ENCODE data around the gene RNF212B. TPM values are rescaled to one million over a fixed set of nuclear protein-coding genes. Genes with fewer than 3 reads are reported as not detected.
"Not testable (repeated sequence)": the region's sequence is repeated elsewhere in the genome, so short reads cannot be mapped to it uniquely, and the experiment has no call there.

RNF212B gene, protein sequence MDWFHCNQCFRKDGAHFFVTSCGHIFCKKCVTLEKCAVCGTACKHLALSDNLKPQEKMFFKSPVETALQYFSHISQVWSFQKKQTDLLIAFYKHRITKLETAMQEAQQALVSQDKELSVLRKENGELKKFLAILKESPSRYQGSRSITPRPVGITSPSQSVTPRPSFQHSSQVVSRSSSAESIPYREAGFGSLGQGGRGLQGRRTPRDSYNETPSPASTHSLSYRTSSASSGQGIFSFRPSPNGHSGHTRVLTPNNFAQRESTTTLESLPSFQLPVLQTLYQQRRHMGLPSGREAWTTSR
- total RNA-seq: not detected

DNA sequence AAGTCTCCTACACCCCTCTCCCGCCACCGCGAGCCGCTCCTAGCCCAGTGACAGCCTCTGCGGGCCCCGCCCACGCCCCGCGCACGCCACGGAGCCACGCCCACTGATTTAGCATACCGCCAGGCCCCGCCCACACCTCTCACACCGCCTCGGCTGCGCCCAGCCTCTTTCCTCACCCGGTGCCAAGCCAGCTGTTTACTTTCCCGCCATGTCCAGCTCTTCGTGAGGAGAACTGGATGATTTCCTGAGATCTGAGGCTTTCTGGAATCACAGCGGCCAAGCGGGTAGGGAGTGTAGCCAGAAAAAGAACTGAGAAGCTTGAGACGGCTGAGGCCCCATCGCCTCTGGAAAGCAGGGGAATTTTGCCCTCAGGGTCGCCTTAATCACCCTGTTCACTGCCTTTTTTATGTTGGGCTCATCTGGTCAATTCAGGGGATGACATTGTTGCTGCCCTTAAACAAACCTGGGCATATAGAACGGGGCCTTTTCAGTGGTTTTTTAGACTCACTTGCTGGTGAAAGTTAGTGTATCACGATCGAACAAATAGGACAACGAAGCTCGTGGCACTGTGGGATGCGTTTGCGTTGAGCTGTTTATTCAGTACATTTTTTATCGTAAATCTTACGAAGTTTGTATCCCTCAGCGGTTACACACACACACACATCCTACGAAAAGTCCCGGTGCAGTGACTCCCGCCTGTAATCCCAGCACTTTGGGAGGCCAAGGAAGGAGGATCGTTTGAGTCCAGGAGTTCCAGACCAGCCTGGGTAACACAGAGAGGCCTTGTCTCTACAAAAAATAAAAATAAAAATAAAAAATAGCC is at the start of gene RNF212B:
Gene RNF212B (plus strand): TSS at position 165 of the 823 bp plus-strand sequence. CDS start 2,410 bp downstream, outside the sequence.
- Mint-ChIP-seq H3K9me3 (no peaks in the 10 kb centered on the region), H3K36me3 (ENCODE audit: low read depth) (no peaks in the 10 kb centered on the region), H3K4me3 (peak within 1 kb of the TSS; percentile 4), H3K4me1 (peaks cover 6% of the 10 kb centered on the region), H3K27ac (no peak within 1 kb of the TSS), H3K27me3 (peaks cover 26% of the 10 kb centered on the region)
- CTCF ChIA-PET: interaction anchor here (0.6 kb wide), 1 partner anchor 31 kb away, joined by 3 read pairs; no protein-coding TSS in a partner anchor
- POLR2A ChIA-PET: no interaction called here
- DNase-seq: peak; percentile 86

DNA sequence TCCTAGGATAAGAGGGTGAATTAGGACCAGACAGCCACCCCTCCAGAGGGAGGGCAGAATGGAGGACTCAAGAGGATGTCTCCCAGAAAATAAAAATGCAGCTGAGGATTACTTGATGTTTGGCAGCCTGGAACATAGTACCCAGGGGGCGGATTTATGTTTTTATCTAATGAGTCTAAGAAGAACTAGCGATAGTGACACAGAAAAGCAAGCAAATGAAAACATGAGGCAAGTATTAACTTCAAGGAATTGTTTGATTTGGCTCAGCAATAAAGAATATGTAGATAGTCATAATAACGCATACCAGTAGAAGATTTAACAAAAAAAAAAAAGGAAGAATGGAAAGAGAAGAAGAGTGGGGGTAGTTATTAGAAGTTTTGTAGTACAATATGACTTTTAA is 44.3 kb upstream of the RNF212B start:
- ChIA-PET CTCF (interaction anchor here (0.7 kb wide), 1 partner anchor 127 kb away, joined by 4 read pairs; no protein-coding TSS in a partner anchor), POLR2A (no interaction called here)
- H3K27ac Mint-ChIP-seq: no peak overlapping the region
- peaks cover 10% of the 10 kb centered on the region for H3K27me3 Mint-ChIP-seq
- no peaks in the 10 kb centered on the region for H3K4me1 Mint-ChIP-seq
- no peaks in the 10 kb centered on the region for H3K36me3 Mint-ChIP-seq (ENCODE audit: low read depth)
- no peaks in the 10 kb centered on the region for H3K9me3 Mint-ChIP-seq
- DNase-seq: no peak
- H3K4me3 Mint-ChIP-seq: no peak overlapping the region

DNA sequence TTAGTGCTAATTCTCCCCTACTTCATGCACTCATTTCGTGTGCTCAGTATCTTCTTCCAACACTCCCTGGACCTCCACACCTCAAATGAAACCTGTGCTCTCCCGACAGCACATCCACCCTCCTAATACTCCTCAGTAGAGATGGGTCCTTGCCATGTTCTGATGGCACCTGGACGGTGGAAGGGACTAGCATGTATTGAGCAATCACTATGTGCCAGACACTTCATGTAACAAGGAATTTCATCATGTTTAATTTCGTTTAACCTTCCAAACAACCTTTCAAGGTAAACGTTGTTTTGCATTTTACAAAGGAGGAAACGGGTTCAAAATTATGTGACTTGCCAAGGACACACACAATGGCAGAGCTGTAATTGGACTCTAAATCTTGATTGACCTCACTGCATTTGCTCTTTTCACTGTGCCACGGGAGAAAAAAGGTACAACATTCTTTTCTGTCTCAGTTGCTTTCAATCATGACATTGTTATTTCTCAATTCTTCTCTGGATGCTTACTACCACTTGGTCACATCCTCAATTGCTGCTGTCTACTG is 42.1 kb upstream of the RNF212B start:
- ChIA-PET CTCF (no interaction called here), POLR2A (no interaction called here)
- no peaks in the 10 kb centered on the region for H3K4me1 Mint-ChIP-seq
- H3K27me3 Mint-ChIP-seq: peaks cover 7% of the 10 kb centered on the region
- no peaks in the 10 kb centered on the region for H3K36me3 Mint-ChIP-seq (ENCODE audit: low read depth)
- H3K9me3 Mint-ChIP-seq: no peaks in the 10 kb centered on the region
- H3K27ac Mint-ChIP-seq: no peak overlapping the region
- no peak for DNase-seq
- H3K4me3 Mint-ChIP-seq: no peak overlapping the region

DNA sequence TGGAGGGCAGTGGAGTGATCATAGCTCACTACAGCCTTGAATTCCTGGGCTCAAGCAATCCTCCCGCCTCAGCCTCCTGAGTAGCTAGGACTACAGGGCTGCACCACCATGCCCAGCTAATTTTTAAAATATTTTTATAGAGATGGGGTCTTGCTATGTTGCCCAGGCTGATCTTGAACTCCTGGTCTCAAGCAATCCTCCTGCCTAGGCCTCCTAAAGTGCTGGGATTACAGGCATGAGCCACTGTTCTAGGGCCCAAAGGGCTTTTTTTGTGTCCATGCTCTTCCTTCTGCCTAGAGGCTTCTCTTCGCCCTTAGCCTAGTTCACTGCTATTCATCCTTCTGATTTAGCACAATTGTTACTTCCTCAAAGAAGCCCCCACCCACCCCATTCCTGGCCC is 41.2 kb upstream of the RNF212B start:
- H3K4me3 Mint-ChIP-seq; H3K9me3 Mint-ChIP-seq; DNase-seq; POLR2A ChIA-PET; CTCF ChIA-PET; H3K27me3 Mint-ChIP-seq; H3K4me1 Mint-ChIP-seq; H3K27ac Mint-ChIP-seq; H3K36me3 Mint-ChIP-seq (ENCODE audit: low read depth): not testable (repeated sequence)

DNA sequence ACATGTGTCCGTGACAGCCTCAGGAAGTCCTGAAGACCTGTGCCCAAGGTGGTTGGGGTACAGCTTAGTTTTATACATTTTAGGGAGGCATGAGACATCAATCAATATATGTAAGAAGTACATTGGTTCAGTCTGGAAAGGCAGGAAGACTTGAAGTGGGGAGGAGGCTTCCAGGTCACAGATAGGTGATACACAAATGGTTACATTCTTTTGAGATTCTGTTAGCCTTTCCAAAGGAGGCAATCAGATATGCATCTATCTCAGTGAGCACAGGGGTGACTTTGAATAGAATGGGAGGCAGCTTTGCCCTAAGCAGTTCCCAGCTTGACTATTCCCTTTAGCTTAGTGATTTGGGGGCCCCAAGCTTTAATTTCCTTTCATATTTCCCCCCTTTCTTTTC is 38.6 kb upstream of the RNF212B start:
- POLR2A ChIA-PET; H3K4me1 Mint-ChIP-seq; H3K9me3 Mint-ChIP-seq; H3K36me3 Mint-ChIP-seq (ENCODE audit: low read depth); H3K4me3 Mint-ChIP-seq; DNase-seq; H3K27ac Mint-ChIP-seq; H3K27me3 Mint-ChIP-seq: not testable (repeated sequence)
- CTCF ChIA-PET: interaction anchor here (1.3 kb wide), 1 partner anchor 9 kb away, joined by 3 read pairs; no protein-coding TSS in a partner anchor

DNA sequence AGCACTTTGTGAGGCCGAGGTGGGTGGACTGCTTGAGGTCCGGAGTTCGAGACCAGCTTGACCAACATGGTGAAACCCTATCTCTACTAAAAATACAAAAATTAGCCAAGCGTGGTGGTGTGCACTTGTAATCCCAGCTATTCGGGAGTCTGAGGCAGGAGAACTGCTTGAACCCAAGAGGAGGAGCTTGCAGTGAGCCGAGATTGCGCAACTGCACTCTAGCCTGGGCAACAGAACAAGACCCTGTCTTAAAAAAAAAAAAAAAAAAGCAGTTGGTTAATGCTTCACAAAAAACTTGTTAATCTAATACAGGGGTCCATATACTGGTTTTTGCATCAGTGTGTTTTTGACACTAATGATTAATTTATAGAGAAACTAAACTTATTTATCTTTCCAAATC is 35.7 kb upstream of the RNF212B start:
- Mint-ChIP-seq H3K4me1 (no peaks in the 10 kb centered on the region), H3K4me3 (no peak overlapping the region), H3K9me3 (no peaks in the 10 kb centered on the region), H3K27me3 (peaks cover 14% of the 10 kb centered on the region), H3K27ac (no peak overlapping the region), H3K36me3 (ENCODE audit: low read depth) (no peaks in the 10 kb centered on the region)
- ChIA-PET CTCF (no interaction called here), POLR2A (interaction anchor here (0.6 kb wide), 1 partner anchor 245 kb away, joined by 4 read pairs; the partner anchor contains the start of gene HAUS4)
- DNase-seq: no peak

DNA sequence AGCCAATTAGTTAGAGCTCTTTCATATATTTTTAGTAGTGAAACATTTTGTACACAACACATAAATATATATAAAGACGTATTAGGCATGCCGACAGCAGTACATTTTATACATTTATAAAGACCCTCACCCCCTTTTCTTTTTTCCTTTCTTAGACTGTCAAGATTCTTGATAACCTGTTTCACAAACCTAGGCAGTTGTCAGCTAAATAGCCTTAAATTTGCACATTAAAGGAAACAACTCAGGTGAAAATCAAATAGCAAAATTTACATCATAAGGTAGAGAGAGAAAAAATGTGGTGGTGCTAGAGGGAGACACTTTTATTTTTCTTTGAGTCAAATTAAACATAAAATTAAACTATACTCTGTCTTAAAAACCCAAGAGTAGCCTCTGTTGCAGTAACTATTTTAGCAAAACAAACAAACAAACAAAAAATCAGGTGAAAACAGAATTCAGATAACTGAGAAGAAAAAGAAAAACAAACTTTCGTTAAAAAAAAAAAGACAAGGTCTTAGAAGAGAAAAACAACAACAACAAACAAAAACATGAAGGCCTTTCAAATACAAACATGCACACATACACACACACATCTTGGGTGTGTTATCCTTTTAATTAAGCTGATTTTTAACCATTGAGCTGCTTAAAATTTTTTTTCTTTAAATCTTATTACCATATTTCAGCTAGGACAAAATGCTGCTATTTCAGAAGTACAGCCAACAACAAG is 31.2 kb upstream of the RNF212B start:
- CTCF ChIA-PET: interaction anchor here (0.6 to 0.9 kb wide), 3 partner anchors 31 to 635 kb away, joined by 3 to 4 read pairs (median 3); partner anchors contain the start of gene RNF212B
- no peak overlapping the region for H3K4me3 Mint-ChIP-seq
- no peak overlapping the region for H3K27ac Mint-ChIP-seq
- H3K27me3 Mint-ChIP-seq: peaks cover 28% of the 10 kb centered on the region
- POLR2A ChIA-PET: no interaction called here
- H3K9me3 Mint-ChIP-seq: no peaks in the 10 kb centered on the region
- no peaks in the 10 kb centered on the region for H3K36me3 Mint-ChIP-seq (ENCODE audit: low read depth)
- H3K4me1 Mint-ChIP-seq: no peaks in the 10 kb centered on the region
- DNase-seq: no peak

DNA sequence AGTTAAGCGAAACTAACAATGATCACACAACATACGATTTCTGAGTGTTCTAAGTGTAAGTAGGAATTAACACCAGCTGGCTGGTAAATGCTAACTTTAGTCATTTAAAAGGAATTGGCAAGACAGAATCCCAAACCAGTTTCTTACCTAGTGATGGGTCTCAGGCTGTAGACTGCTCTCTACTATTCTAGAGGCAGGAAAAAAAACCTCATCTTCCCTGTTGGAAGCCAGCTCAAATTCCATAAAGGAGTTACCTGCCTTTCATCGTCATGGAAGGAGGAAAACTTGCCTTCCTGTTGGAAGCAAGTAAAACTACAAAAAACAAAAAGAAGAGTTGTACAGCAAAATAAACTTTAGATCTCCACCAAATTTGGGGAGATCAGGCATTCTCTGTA is 30.6 kb upstream of the RNF212B start:
- no peaks in the 10 kb centered on the region for H3K4me1 Mint-ChIP-seq
- CTCF ChIA-PET: interaction anchor here (0.6 to 1.3 kb wide), 2 partner anchors 30 kb away, joined by 3 to 4 read pairs; partner anchors contain the start of gene RNF212B
- DNase-seq: no peak
- POLR2A ChIA-PET: no interaction called here
- peaks cover 30% of the 10 kb centered on the region for H3K27me3 Mint-ChIP-seq
- H3K36me3 Mint-ChIP-seq (ENCODE audit: low read depth): no peaks in the 10 kb centered on the region
- no peaks in the 10 kb centered on the region for H3K9me3 Mint-ChIP-seq
- H3K4me3 Mint-ChIP-seq: no peak overlapping the region
- H3K27ac Mint-ChIP-seq: no peak overlapping the region

DNA sequence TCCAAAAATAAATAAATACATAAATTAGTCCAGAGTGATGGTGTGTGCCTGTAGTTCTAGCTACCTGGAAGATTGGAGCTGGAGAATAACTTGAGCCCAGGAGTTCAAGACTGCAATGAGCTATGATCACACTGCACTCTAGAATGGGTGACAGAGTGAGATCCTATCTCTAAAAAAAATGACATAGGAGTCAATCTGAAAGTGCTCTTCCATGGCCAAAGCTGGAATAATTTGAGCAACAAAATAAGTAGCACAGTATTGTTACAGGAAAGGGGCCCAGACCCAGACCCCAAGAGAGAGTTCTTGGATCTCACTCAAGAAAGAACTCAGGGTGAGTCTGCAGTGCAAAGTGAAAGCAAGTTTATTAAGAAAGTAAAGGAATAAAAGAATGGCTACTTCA is 29.4 kb upstream of the RNF212B start:
- ChIA-PET POLR2A (no interaction called here), CTCF (interaction anchor here (1.3 kb wide), 1 partner anchor 31 kb away, joined by 4 read pairs; no protein-coding TSS in a partner anchor)
- Mint-ChIP-seq H3K36me3 (ENCODE audit: low read depth) (no peaks in the 10 kb centered on the region), H3K27me3 (peaks cover 30% of the 10 kb centered on the region), H3K9me3 (no peaks in the 10 kb centered on the region), H3K27ac (no peak overlapping the region), H3K4me3 (no peak overlapping the region), H3K4me1 (no peaks in the 10 kb centered on the region)
- no peak for DNase-seq

DNA sequence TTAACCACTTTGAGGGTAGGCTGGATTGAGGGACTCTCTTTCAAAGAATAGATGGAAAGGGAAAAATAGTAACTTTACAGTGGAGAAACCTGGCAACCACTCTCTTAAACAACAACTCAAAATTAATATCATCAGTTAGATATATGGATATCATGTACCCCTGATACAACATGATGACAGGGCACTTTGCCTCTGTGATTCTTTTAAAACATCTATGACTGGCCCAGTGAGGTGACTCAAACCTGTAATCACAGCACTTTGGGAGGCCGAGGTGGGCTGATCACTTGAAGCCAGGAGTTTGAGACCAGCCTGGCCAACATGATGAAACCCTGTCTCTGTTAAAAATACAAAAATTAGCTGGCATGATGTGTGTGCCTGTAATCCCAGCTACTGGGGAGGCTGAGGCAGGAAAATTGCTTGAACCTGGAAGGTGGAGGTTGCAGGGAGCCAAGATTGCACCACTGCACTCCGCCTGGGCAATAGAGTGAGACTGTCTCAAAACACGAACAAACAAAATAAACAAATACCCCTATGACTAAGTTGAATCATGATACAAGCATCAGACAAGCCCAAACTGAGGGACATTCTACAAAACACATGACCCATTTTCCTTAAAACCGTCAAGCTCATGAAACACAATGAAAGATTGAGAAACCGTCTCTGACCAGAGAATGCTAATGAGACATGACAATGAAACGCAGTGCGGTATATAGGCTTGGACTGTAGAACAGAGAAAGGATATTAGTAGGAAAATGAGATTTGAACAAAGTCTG is 27.9 kb upstream of the RNF212B start:
- peaks cover 22% of the 10 kb centered on the region for H3K27me3 Mint-ChIP-seq
- H3K9me3 Mint-ChIP-seq: no peaks in the 10 kb centered on the region
- H3K36me3 Mint-ChIP-seq (ENCODE audit: low read depth): no peaks in the 10 kb centered on the region
- POLR2A ChIA-PET: no interaction called here
- DNase-seq: no peak
- H3K4me1 Mint-ChIP-seq: no peaks in the 10 kb centered on the region
- CTCF ChIA-PET: no interaction called here
- H3K4me3 Mint-ChIP-seq: no peak overlapping the region
- H3K27ac Mint-ChIP-seq: no peak overlapping the region

DNA sequence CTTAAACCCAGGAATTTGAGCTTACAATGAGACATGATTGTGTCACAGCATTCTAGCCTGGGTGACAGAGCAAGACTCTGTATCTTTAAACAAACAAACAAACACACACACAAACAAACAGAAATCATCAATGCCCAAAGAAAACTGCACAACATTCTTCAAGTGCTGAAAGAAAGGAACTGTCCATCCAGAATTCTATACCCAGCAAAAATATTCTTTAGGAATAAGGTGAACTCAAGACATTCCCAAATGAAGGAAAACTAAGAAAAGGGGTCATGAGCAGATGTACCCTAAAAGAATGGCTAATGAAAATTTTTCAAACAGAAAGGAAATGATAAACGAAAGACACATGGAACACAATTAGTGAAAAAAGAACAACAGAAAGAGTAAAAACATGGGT is 22.3 kb upstream of the RNF212B start:
- Mint-ChIP-seq H3K9me3 (no peaks in the 10 kb centered on the region), H3K27ac (no peak overlapping the region), H3K27me3 (peaks cover 16% of the 10 kb centered on the region), H3K4me3 (no peak overlapping the region), H3K4me1 (no peaks in the 10 kb centered on the region), H3K36me3 (ENCODE audit: low read depth) (no peaks in the 10 kb centered on the region)
- POLR2A ChIA-PET: no interaction called here
- CTCF ChIA-PET: interaction anchor here (0.6 kb wide), 1 partner anchor 20 kb away, joined by 3 read pairs; no protein-coding TSS in a partner anchor
- DNase-seq: no peak

Data from activated CD4-positive, alpha-beta T cell treated with anti-CD3 and anti-CD28 coated beads, Interleukin-2, amount 10 ng/mL, durations not matched to agents 7 days and 5 days (primary cell).